COLO829 (cell line): Measurements from ENCODE around the gene SH2D4B.
A peak's percentile ranks its signal among the peaks of the same experiment; 100 is the strongest.

Experiments
- DNase-seq: peaks from one replicate; pipeline ENCODE4 v3.0.0; 2012; ENCODE audit warnings: low spot score

Gene SH2D4B

GRCh38 chr10:80544316-80544953 lies 6.7 kb downstream of the SH2D4B start:
- DNase-seq, result no peak

DNA sequence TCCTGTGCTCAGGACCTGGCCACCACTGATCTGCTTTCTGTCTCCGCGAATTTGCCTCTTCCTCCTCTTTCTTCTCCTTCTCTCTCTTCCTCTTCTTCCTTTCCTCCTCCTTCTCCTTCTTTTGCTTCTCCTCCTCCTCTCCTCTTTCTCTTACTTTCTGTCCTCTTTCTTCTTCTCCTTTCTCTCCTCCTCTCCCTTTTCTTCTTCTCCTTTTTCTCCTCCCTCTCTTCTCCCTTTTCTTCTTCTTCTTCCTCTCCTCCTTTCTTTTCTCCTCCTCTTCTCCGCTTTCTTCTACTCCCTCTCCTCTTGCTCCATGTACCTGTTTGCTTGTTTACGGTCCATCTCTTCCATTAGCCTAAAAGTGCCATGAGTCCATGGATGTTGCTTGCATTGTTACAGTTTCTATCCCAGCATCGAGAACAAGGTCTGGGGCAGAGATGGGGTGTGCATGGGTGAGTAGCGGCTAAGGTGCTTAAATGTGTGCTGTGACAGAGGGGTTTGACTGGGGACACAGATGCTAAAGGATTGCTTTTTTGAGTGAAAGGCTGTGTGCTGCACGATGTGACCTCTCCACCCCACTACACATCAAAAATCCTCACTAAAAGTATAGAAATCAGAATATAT lies 7.7 kb downstream of the SH2D4B start:
- no peak for DNase-seq

- no peak for DNase-seq
These were observed 14.5 kb downstream of the SH2D4B start for GRCh38 chr10:80552151-80552646.

DNA sequence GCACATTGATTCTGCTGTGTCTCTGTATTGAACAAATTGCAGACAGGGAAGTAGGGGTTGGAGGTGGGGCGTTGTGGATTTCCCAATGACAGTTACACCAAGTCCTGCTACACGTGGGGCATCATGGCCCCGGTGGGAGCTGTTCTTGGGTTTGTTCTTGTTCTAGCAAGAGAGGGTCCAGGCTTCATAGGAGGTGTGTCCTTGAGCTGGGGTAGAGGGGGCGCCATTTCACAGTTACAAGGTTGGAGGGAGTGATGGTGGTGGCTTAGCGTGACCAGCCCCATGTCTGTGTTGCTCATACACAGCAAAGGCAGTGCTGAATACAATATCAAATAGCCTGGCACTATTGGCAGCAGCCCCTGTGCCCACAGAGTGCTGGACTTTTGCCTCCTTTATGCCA lies 15.7 kb downstream of the SH2D4B start:
- no peak for DNase-seq

- DNase-seq, result no peak
These were observed 16.3 kb downstream of the SH2D4B start for GRCh38 chr10:80554050-80554449.

DNA sequence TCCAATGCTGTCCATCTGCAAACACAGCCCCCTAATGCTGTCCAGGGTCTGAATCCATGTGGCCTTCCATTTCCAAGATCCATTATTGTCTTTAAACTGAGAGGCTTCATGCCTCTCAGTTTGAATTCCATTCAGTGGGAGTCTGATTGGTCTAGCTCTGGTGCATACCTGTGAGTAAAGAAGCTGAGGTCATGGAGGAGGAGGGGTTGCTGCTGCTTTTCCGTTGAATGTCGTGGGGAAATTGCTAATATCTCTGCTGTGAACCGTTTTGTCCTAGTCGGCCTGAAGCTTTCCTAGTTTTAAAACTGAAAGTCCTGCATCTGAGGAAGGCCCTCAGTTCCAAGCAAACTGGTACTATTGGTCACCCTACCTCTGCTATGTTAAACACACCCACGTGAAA lies 17.7 kb downstream of the SH2D4B start:
- DNase-seq, result no peak

GRCh38 chr10:80561950-80562349 lies 24.2 kb downstream of the SH2D4B start:
- no peak for DNase-seq

GRCh38 chr10:80567292-80567691 lies 29.6 kb downstream of the SH2D4B start:
- DNase-seq, result no peak

DNA sequence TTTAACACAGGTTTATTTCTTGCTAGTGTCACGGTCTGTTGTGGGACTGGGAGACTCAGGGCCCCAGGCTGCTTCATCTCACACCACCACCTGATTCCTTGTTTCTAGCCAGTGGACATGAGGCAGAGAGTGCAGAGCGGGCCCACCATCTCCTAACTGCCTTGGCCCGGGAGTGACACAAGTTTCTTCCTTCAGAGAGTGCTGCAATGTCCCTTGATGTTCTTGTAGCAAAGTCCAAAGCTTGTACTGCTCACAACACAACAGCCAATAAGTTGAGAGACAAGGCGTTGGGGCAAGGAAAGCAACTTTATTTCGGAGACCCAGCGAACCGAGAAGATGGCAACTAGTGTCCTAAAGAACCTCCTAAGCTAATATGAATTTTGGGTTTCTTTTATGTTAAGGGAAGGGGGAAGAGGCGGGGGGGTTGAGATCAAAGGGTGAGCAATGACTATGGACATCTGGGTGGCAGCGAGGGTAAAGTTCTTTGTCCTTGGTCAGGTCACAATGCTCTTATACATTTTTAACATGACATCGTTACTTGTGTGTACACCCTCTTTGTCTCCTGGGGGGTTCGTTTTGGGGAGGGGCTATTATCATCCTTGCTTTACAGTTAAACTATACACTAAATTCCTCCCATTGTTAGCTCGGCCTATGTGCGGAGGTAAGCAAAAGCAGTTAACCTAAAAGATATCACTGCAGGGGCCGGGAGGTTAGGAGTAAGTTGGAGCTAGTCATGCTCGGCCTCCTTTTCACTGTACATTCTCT lies 31.6 kb downstream of the SH2D4B start:
- DNase-seq, result no peak

DNA sequence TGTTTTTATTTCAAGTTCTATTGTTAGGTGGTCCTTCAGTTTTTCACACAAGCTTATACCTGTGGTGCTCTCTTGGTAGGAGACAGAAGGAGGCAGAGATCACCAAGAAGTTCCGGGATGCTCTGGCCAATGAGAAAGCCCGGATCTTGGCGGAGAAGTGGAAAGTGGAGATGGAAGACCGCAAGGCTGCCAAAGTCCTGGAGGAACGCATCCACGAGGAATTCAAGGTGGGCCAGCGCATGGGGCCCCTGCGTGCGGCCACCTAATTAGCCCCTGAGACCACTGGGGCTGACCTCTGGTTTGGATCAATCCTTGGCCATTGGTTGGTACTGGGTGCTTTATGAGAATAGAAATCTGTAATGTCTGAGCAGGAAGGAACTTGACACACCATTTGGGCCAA lies 33.6 kb downstream of the SH2D4B start:
- no peak for DNase-seq

DNA sequence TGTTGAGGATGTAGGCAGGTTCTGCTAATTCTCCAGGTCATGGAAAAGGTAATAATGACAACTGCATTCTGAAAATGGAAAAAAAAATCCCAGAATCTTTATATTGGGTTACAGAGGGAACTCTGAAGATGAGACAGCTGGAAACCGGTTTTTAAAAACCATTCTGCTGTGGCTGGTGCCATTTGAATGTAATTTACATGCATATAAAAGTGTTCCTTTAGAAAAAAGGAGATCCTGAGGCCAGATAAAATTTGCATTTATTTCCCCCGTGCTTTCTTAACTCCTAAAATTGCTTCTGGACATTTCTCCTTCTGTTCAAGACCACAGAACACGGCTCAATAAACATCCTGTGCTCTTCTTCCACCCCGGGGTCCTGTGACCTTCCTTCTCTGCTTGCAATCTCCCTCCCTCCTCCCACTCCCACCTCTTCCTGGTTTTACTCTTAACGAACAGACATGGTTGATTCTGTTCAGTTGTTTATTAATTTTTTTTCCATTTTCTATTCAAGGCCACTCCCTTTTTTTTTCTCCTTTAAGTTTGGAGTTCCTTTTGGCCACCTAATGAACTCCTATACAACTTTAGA lies 41.6 kb downstream of the SH2D4B start:
- no peak for DNase-seq

DNA sequence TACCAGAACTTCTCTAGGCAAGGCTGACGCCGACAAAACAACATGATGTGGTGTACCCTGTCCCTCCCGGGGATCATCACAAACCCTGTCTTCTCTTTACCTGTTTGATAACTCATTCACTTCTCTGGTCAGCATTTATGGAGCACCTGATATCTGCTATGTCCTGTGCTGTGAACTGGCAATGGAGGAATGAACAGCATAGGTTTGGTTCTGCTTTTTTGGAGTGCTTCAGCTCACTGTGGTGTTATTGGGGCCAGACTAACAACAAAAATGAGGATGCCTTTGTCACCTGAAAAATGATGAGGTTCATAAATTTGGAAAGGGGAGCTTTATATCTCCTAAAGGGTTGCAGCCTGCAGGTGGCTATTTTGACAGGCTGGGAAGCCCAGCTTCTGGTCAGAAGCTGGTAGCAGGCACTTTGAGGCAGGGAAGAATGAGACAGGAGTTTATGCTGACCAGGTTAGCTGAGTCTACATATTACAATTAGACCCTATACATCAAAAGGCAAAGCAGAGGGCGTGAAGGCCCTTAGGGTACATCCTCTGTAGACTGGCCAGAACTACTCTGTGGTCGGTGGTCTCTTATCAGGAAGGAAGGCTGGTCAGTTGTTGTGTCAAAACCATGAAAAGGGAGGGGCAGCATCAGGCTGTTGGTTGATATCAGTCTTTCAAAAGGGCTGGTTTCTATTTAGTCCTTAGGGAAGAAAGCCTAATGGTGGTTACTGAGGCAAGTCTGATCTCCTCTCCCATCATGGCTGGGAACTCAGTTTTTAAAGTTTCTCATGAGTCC lies 42.3 kb downstream of the SH2D4B start:
- DNase-seq, result no peak

GRCh38 chr10:80580638-80581468 lies 43.2 kb downstream of the SH2D4B start:
- no peak for DNase-seq

DNA sequence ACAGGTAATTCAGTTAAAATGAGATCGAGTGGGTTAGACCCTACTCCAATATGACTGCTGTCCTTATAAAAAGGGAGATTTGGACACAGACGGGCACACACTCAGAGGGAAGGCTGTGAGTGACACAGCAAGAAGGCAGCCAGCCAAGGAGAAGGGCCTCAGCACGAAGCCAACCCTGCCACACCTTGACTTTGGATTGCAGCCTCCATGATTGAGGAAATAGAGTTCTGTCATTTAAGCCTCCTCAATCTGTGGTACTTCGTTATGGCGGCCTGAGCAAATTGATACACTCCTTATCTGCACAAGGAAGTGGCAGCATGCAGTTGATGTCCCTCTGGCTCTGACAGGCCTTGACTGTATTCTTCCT lies 43.8 kb downstream of the SH2D4B start:
- no peak for DNase-seq

GRCh38 chr10:80582286-80582960 lies 44.7 kb downstream of the SH2D4B start:
- DNase-seq, result peak; percentile 6

GRCh38 chr10:80583685-80584084 lies 46.0 kb downstream of the SH2D4B start:
- DNase-seq, result no peak

- DNase-seq, result no peak
These were observed 48.1 kb downstream of the SH2D4B start for GRCh38 chr10:80585812-80586211.

- no peak for DNase-seq
These were observed 50.8 kb downstream of the SH2D4B start for GRCh38 chr10:80588546-80588945.

- no peak for DNase-seq
These were observed 52.1 kb downstream of the SH2D4B start for GRCh38 chr10:80589726-80590373.

DNA sequence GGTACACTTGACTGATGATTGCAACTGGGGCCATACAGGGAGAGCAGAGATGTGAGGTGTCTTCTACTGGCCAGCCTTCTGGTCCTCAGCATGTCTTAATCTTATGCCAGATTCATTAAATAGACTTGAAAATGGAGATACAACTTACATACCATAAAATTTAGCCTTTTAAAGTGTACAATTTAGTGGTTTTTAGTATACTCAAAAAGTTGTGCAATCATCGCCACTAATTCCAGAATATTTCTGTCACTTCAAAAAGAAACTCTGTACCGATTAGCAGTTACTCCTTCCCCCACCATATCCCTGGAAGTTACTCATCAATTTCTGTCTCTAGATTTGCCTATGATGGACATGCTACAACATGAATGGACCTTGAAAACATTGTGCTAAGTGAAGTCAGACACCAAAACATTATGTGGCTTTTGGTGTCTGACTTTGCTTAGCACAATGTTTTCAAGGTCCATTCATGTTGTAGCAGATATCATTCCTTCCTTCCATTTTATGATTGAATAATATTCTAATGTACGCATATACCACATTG lies 53.0 kb downstream of the SH2D4B start:
- DNase-seq, result no peak
